Measurements from ENCODE around the gene ZC3H10. TPM values are rescaled to one million over a fixed set of nuclear protein-coding genes. Genes with fewer than 3 reads are reported as not detected.

ZC3H10 gene
- total RNA-seq, 1 experiment from 2014 or later, result 8.7 TPM

- ChIA-PET POLR2A (interaction anchor here (0.7 to 1.3 kb wide), 2 partner anchors 18 to 41 kb away, joined by 3 to 6 read pairs; partner anchors contain the start of gene PA2G4), RAD21 (ENCODE audit: low non-redundant PET in 1 of 2, low total read pairs in 2 of 2, uncharacterized antibody in 2 of 2, unreplicated experiment in 2 of 2) (no interaction called here), CTCF (interaction anchor here (0.8 to 1.8 kb wide), 6 partner anchors 9 to 348 kb away, joined by 3 to 13 read pairs (median 5); partner anchors contain the start of genes PA2G4 and SUOX)
- Histone ChIP-seq H3K79me2 (ENCODE audit: insufficient read depth, low read length) (peaks cover 7% of the 10 kb centered on the region; the same call in 1 of the 2 replicates), H3K4me2 (ENCODE audit: low read length) (no peak overlapping the region), H2AFZ (ENCODE audit: low read depth, low read length, poor library complexity, severe bottlenecking) (no peak overlapping the region), H3K27me3 (ENCODE audit: insufficient read depth, low read length) (no peaks in the 10 kb centered on the region), H3K4me3 (replicated peaks in 1 of 2; ENCODE audit: low read depth in 1 of 2, low read length in 2 of 2) (no peak overlapping the region), H4K20me1 (ENCODE audit: insufficient read depth) (no peaks in the 10 kb centered on the region), H3K27ac (ENCODE audit: low read depth, low read length) (no peak overlapping the region), H3K4me1 (ENCODE audit: control insufficient read depth in 1 of 2, insufficient read depth in 2 of 2, low read length in 2 of 2) (peaks cover 13 to 21% of the 10 kb centered on the region in 2 experiments), H3K36me3 (ENCODE audit: control insufficient read depth in 1 of 2, insufficient read depth in 2 of 2, low read length in 2 of 2) (peaks cover 10 to 22% of the 10 kb centered on the region in 2 experiments; a peak in 2 of 4 replicates), H3K9ac (ENCODE audit: low read length) (no peak overlapping the region), H3K9me3 (ENCODE audit: control insufficient read depth in 1 of 2, insufficient read depth in 1 of 2, low read depth in 1 of 2, low read length in 2 of 2) (no peaks in the 10 kb centered on the region), H3K9me2 (ENCODE audit: insufficient read depth) (no peaks in the 10 kb centered on the region)
- TF ChIP-seq, protein P1, sequence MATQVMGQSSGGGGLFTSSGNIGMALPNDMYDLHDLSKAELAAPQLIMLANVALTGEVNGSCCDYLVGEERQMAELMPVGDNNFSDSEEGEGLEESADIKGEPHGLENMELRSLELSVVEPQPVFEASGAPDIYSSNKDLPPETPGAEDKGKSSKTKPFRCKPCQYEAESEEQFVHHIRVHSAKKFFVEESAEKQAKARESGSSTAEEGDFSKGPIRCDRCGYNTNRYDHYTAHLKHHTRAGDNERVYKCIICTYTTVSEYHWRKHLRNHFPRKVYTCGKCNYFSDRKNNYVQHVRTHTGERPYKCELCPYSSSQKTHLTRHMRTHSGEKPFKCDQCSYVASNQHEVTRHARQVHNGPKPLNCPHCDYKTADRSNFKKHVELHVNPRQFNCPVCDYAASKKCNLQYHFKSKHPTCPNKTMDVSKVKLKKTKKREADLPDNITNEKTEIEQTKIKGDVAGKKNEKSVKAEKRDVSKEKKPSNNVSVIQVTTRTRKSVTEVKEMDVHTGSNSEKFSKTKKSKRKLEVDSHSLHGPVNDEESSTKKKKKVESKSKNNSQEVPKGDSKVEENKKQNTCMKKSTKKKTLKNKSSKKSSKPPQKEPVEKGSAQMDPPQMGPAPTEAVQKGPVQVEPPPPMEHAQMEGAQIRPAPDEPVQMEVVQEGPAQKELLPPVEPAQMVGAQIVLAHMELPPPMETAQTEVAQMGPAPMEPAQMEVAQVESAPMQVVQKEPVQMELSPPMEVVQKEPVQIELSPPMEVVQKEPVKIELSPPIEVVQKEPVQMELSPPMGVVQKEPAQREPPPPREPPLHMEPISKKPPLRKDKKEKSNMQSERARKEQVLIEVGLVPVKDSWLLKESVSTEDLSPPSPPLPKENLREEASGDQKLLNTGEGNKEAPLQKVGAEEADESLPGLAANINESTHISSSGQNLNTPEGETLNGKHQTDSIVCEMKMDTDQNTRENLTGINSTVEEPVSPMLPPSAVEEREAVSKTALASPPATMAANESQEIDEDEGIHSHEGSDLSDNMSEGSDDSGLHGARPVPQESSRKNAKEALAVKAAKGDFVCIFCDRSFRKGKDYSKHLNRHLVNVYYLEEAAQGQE (IDR thresholded peaks at IDR 0.05; ENCODE audit: low read depth), result no peak
- TF ChIP-seq POLR2AphosphoS5 (IDR thresholded peaks at IDR 0.05; ENCODE audit: low read depth, low read length) (no peak), EZH2phosphoT487 (IDR thresholded peaks at IDR 0.05; ENCODE audit: borderline replicate concordance) (no peak), RAD21 (IDR thresholded peaks at IDR 0.05; ENCODE audit: low read depth) (no peak), TCF7L2 (IDR thresholded peaks at IDR 0.05; ENCODE audit: borderline replicate concordance, extremely low read depth, insufficient read depth, insufficient read length) (no peak)
- DNase-seq (ENCODE audit: low read depth, low spot score), result no peak
- intact Hi-C loops (cut with micrococcal nuclease), result no loop called here
- no TSS peak for BruUV-seq (replicated peaks)
- no peak for ATAC-seq
Measured at GRCh38 chr12:56086096-56086495, 32.0 kb upstream of the ZC3H10 start.
